Measurements from ENCODE around the gene AUTS2.
A peak's percentile ranks its signal among the peaks of the same experiment; 100 is the strongest.

The AUTS2 gene

GRCh38 chr7:70660154-70660818 is 1062.0 kb downstream of the AUTS2 start:
- peak; percentile 24 to 31 for DNase-seq (ENCODE audit: low read depth in 2 of 2, low spot score in 1 of 2)

GRCh38 chr7:70660819-70661191 is 1062.5 kb downstream of the AUTS2 start:
- no peak for DNase-seq (ENCODE audit: low read depth in 2 of 2, low spot score in 1 of 2)

GRCh38 chr7:70663680-70664079 is 1065.4 kb downstream of the AUTS2 start:
- no peak for DNase-seq (ENCODE audit: low read depth in 2 of 2, low spot score in 1 of 2)

DNA sequence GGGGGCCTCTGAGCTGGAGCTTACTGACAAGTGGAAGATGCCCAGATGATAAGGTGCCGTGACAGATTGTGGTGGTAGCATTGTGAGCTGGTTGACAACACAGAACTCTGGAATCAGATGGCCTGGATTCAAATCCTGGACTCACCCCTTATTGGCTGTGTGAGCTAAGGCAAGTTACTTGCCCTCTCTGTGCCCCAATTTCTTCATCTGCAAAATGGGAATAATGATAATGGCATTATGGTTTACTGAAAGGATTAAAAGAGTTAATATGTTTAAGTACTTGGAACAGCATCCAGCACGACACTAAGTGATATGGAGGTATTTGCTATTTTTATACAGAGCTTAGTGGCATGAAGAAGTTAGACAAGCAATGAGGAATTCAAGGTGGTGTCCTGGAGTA is 1067.7 kb downstream of the AUTS2 start:
- no peak for DNase-seq (ENCODE audit: low read depth in 2 of 2, low spot score in 1 of 2)

DNA sequence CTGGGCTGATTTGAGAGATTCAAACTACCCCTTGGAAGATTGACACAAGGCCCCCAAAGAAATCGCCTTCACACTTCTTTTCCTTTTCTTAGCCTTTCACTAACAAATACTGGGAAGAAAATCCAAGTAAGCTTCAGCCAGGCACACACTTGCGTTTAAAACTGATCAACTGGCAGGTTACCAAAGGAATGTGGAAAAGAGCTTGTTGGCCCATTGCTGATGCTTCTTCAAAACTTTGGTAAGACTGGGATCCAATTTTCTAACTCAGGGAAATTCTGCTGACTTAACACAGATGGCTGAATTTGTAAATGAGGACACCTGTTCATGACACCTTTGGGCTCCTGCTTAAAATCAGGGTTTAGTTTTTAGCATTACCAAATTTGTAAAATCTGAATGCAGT is 1069.1 kb downstream of the AUTS2 start:
- DNase-seq (ENCODE audit: low read depth in 2 of 2, low spot score in 1 of 2), result no peak

DNA sequence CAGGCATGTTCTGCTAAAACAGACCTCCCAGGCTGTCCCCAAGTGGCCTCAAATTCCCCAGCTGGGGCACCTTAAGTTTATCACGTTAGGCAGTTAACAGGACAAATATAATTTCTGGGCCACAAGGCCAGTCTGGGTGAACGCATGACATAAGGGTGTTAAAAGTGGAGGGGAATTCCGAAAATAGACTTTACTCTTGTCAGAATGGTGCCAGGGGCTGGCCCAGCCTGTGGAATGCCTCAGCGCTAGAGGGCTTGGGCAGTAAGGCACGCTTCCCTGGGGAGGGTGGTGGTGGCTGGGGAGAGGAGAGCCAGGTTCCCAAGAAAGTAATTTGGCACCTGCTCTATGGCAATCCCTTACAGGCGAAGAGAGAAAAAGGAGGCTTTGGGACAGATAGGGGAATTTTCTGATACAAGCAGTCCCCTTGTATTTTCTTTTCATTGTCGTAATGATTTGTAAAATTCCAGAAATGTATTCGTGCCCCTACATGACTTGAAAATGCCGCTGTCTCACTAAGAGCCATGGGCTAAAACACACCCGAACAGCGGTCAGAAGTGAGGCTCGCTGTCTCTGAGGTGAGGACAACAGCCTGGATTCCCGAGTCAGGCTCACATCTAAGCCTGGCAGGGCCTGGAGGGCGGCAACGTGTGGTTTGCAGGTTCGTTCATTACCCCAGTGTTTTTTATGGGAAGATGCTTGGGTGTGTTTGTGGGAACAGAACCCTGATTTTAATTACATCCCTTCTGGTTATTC is 1070.5 kb downstream of the AUTS2 start:
- no peak for DNase-seq (ENCODE audit: low read depth in 2 of 2, low spot score in 1 of 2)

- no peak for DNase-seq (ENCODE audit: low read depth in 2 of 2, low spot score in 1 of 2)
Observed at GRCh38 chr7:70669854-70670253, 1071.6 kb downstream of the AUTS2 start.

DNA sequence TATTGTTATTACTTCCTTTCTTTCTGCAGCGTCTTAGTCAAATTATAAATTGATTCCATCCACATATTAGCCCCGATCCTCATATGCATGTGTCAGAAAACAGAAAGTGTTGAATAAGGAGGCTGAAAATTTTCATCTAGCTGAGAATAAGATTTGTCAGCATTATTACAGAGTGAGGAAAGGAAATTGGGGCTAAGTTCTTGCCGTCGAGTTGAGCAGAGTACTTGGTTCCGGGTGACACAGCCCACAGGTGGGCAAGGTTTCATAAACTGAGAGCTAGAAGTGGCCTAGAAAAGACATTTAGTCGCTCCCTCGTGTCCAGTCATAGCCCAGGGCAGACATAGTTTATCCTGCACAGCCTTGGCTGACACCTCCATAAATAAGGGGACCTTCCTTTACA is 1072.0 kb downstream of the AUTS2 start:
- DNase-seq (ENCODE audit: low read depth in 2 of 2, low spot score in 1 of 2), result no peak

- DNase-seq (ENCODE audit: low read depth in 2 of 2, low spot score in 1 of 2), result no peak
Observed at GRCh38 chr7:70673778-70674570, 1075.7 kb downstream of the AUTS2 start.

DNA sequence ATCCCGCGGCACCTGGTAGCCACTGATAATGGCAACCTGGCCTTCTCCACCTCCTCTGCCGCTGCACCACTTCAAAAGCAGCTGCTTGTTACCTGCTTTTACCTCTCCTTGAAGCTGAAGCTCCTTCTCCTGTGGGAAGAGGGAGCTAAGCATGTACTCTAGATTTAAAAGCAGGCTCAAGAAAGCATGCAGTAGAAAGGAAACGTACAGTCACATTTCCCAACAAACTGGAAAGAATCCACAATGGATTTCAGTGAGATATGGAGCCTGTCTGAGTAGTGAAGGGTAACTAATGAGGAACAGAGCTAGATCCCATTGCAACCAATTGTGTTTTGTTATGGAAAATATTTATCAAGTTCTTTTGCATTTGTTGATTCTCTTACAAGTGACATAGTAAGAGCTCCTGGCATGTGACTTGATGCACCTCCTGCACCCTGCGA is 1076.3 kb downstream of the AUTS2 start:
- no peak for DNase-seq (ENCODE audit: low read depth in 2 of 2, low spot score in 1 of 2)

GRCh38 chr7:70676243-70676642 is 1078.0 kb downstream of the AUTS2 start:
- DNase-seq (ENCODE audit: low read depth in 2 of 2, low spot score in 1 of 2), result no peak

GRCh38 chr7:70678621-70679251 is 1080.5 kb downstream of the AUTS2 start:
- no peak for DNase-seq (ENCODE audit: low read depth in 2 of 2, low spot score in 1 of 2)

DNA sequence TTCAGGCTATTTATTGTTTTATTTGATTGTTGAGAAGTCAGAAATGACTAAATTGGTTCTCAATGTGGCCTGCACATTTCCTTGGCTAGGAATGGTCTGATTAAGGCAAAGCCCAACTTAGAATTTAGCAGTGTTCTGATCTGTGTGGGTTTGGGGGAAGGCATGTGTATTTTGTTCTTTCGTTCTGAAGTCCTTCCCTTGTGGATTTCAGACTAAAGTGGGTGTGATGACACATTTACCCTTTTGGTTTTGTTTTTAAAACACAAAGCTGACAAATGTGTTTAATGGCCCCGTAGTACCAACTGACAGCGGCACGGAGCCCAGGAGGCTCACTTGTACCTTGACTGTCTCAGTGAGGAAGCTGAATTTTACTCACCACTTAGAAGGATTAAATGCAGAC is 1081.4 kb downstream of the AUTS2 start:
- DNase-seq (ENCODE audit: low read depth in 2 of 2, low spot score in 1 of 2), result no peak

GRCh38 chr7:70680306-70680705 is 1082.0 kb downstream of the AUTS2 start:
- DNase-seq (ENCODE audit: low read depth in 2 of 2, low spot score in 1 of 2), result no peak

GRCh38 chr7:70680743-70681468 is 1082.6 kb downstream of the AUTS2 start:
- no peak for DNase-seq (ENCODE audit: low read depth in 2 of 2, low spot score in 1 of 2)

- DNase-seq (ENCODE audit: low read depth in 2 of 2, low spot score in 1 of 2), result no peak
Observed at GRCh38 chr7:70681469-70682350, 1083.4 kb downstream of the AUTS2 start.

DNA sequence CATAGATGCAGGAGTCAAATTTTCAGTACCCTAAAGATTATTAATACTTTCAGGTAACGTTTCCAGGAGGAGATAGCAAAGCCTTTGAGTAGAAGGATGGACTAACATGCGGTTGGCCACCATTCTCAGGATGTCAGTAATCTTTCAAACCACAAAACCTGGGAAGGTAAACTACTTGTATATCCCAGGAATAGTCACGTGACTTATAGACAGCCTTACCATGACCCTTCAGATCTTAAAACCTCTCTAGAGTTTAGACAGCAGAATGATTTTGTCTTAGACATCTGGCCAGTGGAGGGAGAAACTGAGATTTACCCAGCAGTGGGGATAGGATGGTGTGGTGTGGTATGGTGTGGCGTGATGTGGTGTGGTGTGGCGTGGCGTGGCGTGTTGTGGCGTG is 1085.9 kb downstream of the AUTS2 start:
- DNase-seq (ENCODE audit: low read depth in 2 of 2, low spot score in 1 of 2), result no peak

DNA sequence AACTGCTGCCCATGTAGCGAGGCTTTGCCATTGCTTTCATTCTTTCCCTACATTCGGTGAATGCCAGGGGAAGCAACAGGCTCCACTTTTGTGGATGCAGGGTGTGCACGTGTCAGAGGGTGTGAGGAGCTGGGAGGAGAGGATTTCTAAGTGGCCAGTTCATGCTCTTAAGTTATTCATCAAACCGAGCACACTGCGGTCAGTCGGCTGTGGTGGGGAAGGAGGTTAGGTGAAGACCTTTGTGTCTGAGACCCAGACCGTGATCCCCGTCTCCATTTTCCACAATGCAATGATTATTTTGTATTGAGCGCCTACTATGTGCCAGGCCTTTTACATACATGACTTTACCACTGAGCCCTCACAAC is 1095.0 kb downstream of the AUTS2 start:
- no peak for DNase-seq (ENCODE audit: low read depth in 2 of 2, low spot score in 1 of 2)

DNA sequence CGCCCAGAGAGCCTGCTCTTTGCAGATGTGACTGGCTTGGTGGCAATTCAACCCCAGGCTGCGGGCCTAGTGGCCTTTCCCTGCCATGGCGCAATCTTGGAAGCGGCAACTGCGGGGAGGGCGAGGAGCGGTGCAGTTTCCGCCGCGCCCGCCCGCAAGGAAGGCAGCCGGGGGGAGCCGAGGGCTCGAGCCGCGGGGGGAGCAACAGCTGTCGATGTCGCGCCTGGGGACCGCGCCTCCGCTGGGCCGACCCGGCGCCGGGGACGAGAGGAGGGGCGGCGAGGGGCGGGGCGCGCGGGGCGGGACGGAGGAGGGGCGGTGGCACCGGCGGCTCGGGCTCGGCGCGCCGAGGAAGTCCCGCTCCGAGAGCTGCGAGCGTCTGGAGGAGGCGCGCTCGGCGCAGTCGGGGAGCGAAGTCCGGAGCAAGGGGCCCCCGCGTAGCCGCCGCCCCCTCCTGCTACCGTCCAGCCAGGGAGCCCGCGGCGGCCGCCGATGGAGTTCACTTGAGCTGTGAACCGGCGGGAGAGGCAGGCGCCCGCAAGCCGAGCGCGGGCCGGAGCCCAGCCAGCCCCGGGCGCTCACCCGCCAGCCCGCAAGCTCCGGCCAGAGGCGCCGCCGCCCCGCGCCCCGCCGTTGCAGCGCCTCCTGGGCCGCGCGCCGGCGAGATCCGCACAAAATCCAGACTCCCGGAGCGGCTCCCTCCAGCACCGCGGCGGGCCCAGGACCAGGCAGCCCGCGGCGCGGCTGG is 1095.6 kb downstream of the AUTS2 start:
- peak; percentile 23 to 52 for DNase-seq (ENCODE audit: low read depth in 2 of 2, low spot score in 1 of 2)
